ENCODE measurements around the gene CHI3L2.

Gene CHI3L2

DNA sequence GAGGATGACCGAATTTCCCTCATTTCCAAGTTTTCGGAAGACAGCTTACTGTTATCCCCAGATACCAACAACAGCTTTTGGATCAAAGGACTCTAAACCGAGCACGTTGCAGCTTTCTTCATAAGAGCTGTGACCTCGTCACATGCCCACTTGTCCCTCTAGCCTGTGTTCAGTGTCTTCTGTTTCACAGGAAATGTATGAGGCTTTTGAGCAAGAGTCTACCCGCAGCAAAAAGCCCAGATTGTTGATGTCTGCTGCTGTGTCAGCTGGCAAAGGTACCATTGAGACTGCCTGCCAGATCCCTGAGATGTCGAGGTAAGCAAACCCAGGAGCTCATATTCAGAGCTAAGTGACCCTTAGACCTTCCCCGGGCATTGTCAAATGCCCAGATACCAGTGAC is 24.1 kb downstream of the CHI3L2 start:
- Histone ChIP-seq H3K36me3 (no peaks in the 10 kb centered on the region), H3K4me1 (no peaks in the 10 kb centered on the region), H3K9me3 (no peaks in the 10 kb centered on the region), H3K4me3 (no peak overlapping the region), H3K27me3 (peaks cover 0 to 8% of the 10 kb centered on the region in 2 donors), H3K27ac (no peak overlapping the region)
- no peak for DNase-seq
- intact Hi-C loops (cut with DNase I; ENCODE audit: low total_unique reads) = no loop called here
- no peak for TF ChIP-seq CTCF (IDR thresholded peaks at IDR 0.05)

DNA sequence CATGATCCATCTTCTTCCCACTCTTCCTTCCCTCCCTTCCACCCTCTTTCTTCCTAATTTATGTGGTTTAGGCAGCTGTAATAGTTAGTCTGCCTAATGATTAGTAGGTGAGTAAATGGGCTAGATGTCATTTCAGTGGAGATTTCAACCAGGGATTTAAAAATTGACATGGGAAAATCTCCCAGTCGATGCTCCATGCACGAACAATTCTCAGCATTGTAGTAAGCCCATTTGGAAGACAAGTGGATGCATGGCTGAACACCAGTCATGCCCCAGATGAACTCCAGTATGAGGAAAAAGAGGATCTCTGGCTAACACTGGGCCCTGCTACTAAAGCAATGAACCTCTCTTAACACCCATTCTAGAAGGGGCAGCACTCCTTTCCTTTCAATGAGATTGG is 25.3 kb downstream of the CHI3L2 start:
- DNase-seq = no peak
- Histone ChIP-seq H3K9me3 (no peaks in the 10 kb centered on the region), H3K4me1 (no peaks in the 10 kb centered on the region), H3K4me3 (no peak overlapping the region), H3K27ac (no peak overlapping the region), H3K27me3 (peaks cover 0 to 8% of the 10 kb centered on the region in 2 donors), H3K36me3 (no peaks in the 10 kb centered on the region)
- intact Hi-C loops (cut with DNase I; ENCODE audit: low total_unique reads) = no loop called here
- TF ChIP-seq CTCF (IDR thresholded peaks at IDR 0.05) = no peak

DNA sequence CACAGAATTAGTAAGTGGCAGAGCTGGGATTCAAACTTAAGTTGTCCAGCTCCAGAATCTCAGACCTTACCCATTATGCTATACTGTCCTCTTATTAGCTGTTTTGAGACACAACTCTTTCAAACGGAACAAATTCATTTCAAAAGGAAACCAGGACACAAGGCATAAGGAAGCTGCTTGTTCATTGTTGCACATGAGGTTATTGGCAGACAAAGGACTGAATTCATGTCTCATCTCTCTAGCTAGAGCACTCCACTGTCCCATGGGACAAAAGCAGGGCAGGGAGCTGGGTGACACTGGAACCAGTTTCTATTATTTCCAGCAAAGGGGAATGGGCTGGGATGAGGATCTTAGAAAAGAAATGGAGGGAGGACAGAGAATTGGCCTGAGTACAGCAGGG is 26.4 kb downstream of the CHI3L2 start:
- no peaks in the 10 kb centered on the region for H3K36me3 ChIP-seq
- H3K27me3 ChIP-seq = peaks cover 0 to 8% of the 10 kb centered on the region in 2 donors
- H3K4me1 ChIP-seq = no peaks in the 10 kb centered on the region
- no peaks in the 10 kb centered on the region for H3K9me3 ChIP-seq
- intact Hi-C loops (cut with DNase I; ENCODE audit: low total_unique reads) = no loop called here
- TF ChIP-seq CTCF (IDR thresholded peaks at IDR 0.05) = no peak
- H3K27ac ChIP-seq = no peak overlapping the region
- DNase-seq = no peak
- H3K4me3 ChIP-seq = no peak overlapping the region

GRCh38 chr1:111256988-111257658 is 29.6 kb downstream of the CHI3L2 start:
- H3K9me3 ChIP-seq = no peaks in the 10 kb centered on the region
- no peaks in the 10 kb centered on the region for H3K4me1 ChIP-seq
- TF ChIP-seq CTCF (IDR thresholded peaks at IDR 0.05) = no peak
- no peak overlapping the region for H3K27ac ChIP-seq
- intact Hi-C loops (cut with DNase I; ENCODE audit: low total_unique reads) = no loop called here
- H3K36me3 ChIP-seq = no peaks in the 10 kb centered on the region
- H3K4me3 ChIP-seq = no peak overlapping the region
- H3K27me3 ChIP-seq = peaks cover 0 to 8% of the 10 kb centered on the region in 2 donors
- no peak for DNase-seq

GRCh38 chr1:111267801-111268508 is 40.4 kb downstream of the CHI3L2 start:
- DNase-seq = no peak
- H3K9me3 ChIP-seq = no peaks in the 10 kb centered on the region
- no peak overlapping the region for H3K4me3 ChIP-seq
- H3K27me3 ChIP-seq = peaks cover 0 to 30% of the 10 kb centered on the region in 2 donors
- H3K36me3 ChIP-seq = no peaks in the 10 kb centered on the region
- peaks cover 0 to 10% (median 0%) of the 10 kb centered on the region in 4 donors for H3K4me1 ChIP-seq
- no peak for TF ChIP-seq CTCF (IDR thresholded peaks at IDR 0.05)
- intact Hi-C loops (cut with DNase I; ENCODE audit: low total_unique reads) = no loop called here
- no peak overlapping the region for H3K27ac ChIP-seq

All from tibial artery (tissue), 4 donors.